Subcutaneous adipose tissue (tissue), 4 donors: ENCODE results near the gene ZNF277. TPM values are rescaled to one million over a fixed set of nuclear protein-coding genes. Genes with fewer than 3 reads are reported as not detected.

ENCODE experiments used
- total RNA-seq, 4 donors: library from RNA; depleted of rRNA; stranded (reverse); fragments of >200 nt; gene quantifications; one replicate each; pipeline ENCODE4 v1.1.0, GENCODE V29; 2016
- TF ChIP-seq, protein P1 (sequence below): fragments of 450-650 bp; IDR thresholded peaks from one replicate; pipeline ENCODE4 v1.5.1; 2016; ENCODE audit warnings: low read depth, mild to moderate bottlenecking, control low read depth, antibody characterized with exemption, moderate library complexity

The ZNF277 gene
- total RNA-seq, 4 donors from 2014 or later, result 36.9 to 46.1 (median 38.4) TPM

DNA sequence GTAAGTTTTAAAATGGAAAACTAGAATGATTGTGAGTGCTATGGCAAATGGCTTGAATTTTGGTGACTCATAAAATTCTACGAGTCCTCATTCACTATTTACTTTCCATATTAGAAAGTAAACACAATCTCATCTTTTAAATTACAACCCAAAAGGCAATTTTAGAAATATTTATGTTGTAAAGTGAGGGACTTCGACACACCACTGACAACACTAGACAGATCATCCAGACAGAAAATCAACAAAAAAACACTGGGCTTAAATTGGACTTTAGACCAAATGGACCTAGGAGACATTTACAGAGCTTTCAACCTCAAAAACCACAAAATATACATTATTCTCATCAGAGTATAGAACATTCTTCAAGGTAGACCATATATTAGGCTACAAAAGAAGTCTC, 30.1 kb downstream of the ZNF277 start:
- TF ChIP-seq, protein P1, sequence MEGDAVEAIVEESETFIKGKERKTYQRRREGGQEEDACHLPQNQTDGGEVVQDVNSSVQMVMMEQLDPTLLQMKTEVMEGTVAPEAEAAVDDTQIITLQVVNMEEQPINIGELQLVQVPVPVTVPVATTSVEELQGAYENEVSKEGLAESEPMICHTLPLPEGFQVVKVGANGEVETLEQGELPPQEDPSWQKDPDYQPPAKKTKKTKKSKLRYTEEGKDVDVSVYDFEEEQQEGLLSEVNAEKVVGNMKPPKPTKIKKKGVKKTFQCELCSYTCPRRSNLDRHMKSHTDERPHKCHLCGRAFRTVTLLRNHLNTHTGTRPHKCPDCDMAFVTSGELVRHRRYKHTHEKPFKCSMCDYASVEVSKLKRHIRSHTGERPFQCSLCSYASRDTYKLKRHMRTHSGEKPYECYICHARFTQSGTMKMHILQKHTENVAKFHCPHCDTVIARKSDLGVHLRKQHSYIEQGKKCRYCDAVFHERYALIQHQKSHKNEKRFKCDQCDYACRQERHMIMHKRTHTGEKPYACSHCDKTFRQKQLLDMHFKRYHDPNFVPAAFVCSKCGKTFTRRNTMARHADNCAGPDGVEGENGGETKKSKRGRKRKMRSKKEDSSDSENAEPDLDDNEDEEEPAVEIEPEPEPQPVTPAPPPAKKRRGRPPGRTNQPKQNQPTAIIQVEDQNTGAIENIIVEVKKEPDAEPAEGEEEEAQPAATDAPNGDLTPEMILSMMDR, result no peak

DNA sequence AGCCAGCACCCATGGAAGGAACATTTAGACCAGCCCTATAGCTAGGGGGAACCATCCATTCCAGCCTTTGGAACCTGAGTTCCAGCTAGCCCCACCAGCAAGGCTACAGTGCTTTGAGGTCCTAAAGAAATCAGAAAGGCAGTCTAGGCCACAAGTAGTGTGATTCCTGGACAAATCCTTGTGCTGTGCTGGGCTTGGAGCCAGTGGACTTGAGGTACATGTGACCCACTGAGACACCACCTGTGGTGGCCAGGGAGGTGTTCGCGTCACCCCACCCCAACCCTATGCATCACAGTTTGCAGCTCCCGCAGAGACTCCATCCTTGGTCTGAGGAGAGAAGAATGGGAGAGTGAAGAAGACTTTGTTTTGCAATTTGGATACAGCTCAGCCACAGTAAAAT, 31.8 kb downstream of the ZNF277 start:
- TF ChIP-seq, protein P1, result no peak

DNA sequence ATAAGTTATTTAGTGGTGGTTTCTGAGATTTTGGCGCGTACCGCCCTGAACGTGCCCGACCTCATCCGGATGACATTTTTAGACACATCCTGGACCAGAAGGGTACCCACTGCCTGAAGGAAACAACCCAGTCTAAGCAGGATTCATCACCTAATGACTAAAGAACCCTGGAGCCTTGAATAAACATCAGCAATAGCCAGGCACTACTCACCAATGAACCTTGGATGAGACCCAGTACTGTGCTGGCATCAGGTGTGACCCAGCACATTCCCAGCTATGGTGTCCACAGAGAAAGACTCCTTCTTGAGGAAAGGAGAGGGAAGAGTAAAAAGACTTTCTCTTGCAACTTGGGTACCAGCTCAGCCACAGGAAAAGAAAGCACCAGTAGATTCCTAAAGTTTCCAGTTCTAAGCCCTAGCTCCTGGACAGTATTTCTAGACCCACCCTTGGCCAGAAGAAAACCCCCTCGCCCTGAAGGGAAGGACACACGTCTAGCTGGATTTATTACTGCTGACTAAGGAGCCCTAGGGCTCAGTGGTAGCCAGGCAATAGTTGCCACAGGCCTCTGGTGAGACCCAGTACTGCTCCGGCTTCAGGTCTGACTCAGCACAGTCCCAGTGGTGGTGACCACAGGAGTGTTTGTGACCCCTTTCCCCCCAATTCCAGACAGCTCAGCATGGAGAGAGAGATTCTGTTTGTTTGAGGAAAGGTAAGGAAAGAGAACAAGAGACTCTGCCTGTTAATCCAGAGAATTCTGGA, 32.5 kb downstream of the ZNF277 start:
- TF ChIP-seq, protein P1, result no peak

DNA sequence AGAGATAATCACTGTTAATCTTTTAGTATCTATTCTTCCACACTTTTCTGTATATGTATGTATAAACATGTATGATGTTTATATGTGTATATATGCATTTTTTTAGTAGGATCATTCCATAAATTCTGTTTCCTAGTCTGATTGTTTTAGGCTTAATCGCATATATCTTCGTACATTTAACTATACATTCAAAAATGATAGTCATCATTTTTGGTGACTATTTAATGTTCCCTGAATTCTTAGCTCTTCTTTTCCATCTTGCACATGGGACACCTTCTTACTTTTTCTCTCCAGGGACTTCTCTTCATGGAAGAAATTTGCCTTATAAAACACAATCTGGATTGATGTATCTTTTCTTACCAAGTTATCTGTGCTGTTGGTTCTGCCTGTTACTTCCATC, 42.1 kb downstream of the ZNF277 start:
- TF ChIP-seq, protein P1, result no peak

DNA sequence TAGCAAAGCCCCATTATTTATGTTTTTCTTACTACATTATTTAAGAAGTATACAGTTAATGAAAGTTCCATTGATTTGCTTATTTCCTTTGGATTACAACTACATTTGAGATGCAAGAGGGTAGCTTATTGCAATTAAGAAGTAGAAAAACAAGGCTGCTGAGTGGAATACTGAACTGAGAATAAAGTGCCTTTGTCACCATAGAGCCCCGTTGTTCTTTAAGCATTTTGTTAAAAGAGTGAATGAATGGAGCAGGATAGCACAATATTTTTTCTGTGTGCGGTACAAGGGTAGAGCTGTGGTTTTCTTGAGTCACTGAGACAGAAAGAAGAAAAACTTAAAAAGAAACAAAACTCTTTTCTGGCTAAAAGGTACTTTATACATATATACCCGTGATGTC, 45.6 kb downstream of the ZNF277 start:
- TF ChIP-seq, protein P1, result no peak

DNA sequence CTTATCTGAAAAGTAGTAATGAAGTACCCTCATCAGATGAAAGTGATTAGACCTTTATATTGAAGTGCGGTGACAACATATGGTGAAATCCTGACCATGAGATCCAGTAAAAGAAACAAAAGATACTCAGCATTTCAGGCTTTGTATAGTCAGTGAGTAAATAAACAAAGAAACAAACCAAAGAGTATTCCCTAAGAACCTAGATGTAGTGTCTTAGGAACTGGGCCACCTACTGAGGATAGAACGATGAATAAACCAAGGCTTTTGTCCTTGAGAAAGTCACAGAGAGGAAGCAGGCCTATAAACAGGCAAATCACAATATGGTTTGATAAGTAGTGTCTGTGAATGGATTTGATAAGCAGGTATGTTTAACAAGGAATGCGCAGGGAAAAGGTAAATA, 46.2 kb downstream of the ZNF277 start:
- TF ChIP-seq, protein P1, result no peak

DNA sequence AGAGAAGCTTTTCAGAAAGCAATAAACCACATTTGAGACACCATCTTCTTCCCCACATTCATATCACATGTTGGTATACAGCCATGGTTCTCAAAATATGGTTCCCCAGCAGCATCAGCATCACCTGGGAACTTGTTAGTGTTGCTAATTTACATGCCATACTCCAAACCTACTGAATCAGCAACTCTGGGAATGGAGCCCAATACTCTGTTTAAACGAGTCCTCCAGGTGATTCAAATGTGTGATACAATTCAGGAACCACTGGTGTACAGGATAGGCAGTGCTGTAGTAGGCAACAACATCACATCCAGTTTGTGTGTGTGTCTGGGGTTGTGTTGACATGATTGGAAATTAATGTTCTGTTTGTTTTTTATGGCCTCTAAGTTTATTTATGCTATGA, 47.7 kb downstream of the ZNF277 start:
- TF ChIP-seq, protein P1, result no peak
